Mucosa of descending colon (tissue), 3 donors: ENCODE measurements around the gene ZNF44. TPM values are rescaled to one million over a fixed set of nuclear protein-coding genes. Genes with fewer than 3 reads are reported as not detected.

ENCODE experiments used
- ATAC-seq: fragments of 200-7000 bp; cut with Tn5 transposase; one replicate; pipeline ENCODE4 v1.9.1; 2020; ENCODE audit warnings: mild to moderate bottlenecking, moderate library complexity
- DNase-seq, 3 donors: peaks; one replicate each; pipeline ENCODE4 v3.0.0-alpha.2; 2020
- H3K36me3 ChIP-seq: fragments of 200-600 bp; one replicate; pipeline ENCODE4 v1.8.0; 2021; ENCODE audit warnings: low read depth, mild to moderate bottlenecking
- H3K4me1 ChIP-seq: fragments of 200-600 bp; one replicate; pipeline ENCODE4 v1.8.0; 2021; ENCODE audit warnings: low read depth, mild to moderate bottlenecking
- H3K4me3 ChIP-seq: fragments of 200-600 bp; one replicate; pipeline ENCODE4 v1.8.0; 2021; ENCODE audit warnings: mild to moderate bottlenecking
- H3K9me3 ChIP-seq: fragments of 200-600 bp; one replicate; pipeline ENCODE4 v1.8.0; 2021; ENCODE audit warnings: mild to moderate bottlenecking
- CTCF ChIP-seq: fragments of 200-600 bp; IDR thresholded peaks from one replicate; pipeline ENCODE4 v1.8.0; 2022; ENCODE audit warnings: antibody characterized with exemption, mild to moderate bottlenecking
- intact Hi-C, 2 donors: fragments of 100-400 bp; cut with DNase I in 1 of 2; cut with micrococcal nuclease in 1 of 2; formaldehyde crosslinking; loops; one replicate each; pipeline versions ENCODE4 v1.11.0 to v1.11.1; 2022; cut with DNase I, micrococcal nuclease
- total RNA-seq, 3 donors: library from RNA; stranded (reverse); fragmentation: NEBNext Ultra II Directional in 2 of 3; extraction: Animal tissue kit (Norgen Biotek cat#: 25700) in 2 of 3; gene quantifications; one replicate each; pipeline versions ENCODE4 v1.2.1 to v1.2.4, GENCODE V29; 2021 to 2023
- donor health status: DM: no; HTN: no; CAD: no; lungs with moderate emphysema.
- donor health status: DM: no; HTN: no; CAD: no.
- donor health status: DM: no; HTN: yes; CAD: no.

The ZNF44 gene
- total RNA-seq, 3 donors from 2014 or later: 17.8 to 22.8 (median 21.7) TPM

GRCh38 chr19:12260861-12261260 lies 33.8 kb downstream of the ZNF44 start:
- intact Hi-C loops: no loop called here
- ATAC-seq (no peak), DNase-seq (no peak)
- Histone ChIP-seq H3K4me3 (no peak overlapping the region), H3K4me1 (no peaks in the 10 kb centered on the region), H3K36me3 (no peaks in the 10 kb centered on the region), H3K9me3 (peaks cover 42% of the 10 kb centered on the region)
- TF ChIP-seq CTCF: no peak

GRCh38 chr19:12260236-12260635 lies 34.4 kb downstream of the ZNF44 start:
- Histone ChIP-seq H3K36me3 (no peaks in the 10 kb centered on the region), H3K4me1 (no peaks in the 10 kb centered on the region), H3K4me3 (no peak overlapping the region), H3K9me3 (peaks cover 40% of the 10 kb centered on the region)
- no peak for DNase-seq
- intact Hi-C loops: no loop called here
- TF ChIP-seq CTCF: no peak
- ATAC-seq: no peak

- TF ChIP-seq CTCF: no peak
- H3K9me3 ChIP-seq: peaks cover 53% of the 10 kb centered on the region
- H3K4me1 ChIP-seq: no peaks in the 10 kb centered on the region
- no peaks in the 10 kb centered on the region for H3K36me3 ChIP-seq
- DNase-seq: no peak
- intact Hi-C loops: no loop called here
- no peak overlapping the region for H3K4me3 ChIP-seq
- no peak for ATAC-seq
Observed at GRCh38 chr19:12255372-12255771, 39.3 kb downstream of the ZNF44 start.

GRCh38 chr19:12247644-12248222 lies 47.0 kb downstream of the ZNF44 start:
- no peak for TF ChIP-seq CTCF
- no peak for ATAC-seq
- Histone ChIP-seq H3K4me3 (no peak overlapping the region), H3K9me3 (peaks cover 91% of the 10 kb centered on the region), H3K4me1 (no peaks in the 10 kb centered on the region), H3K36me3 (peaks cover 8% of the 10 kb centered on the region)
- DNase-seq: no peak
- intact Hi-C loops: no loop called here

- peaks cover 62% of the 10 kb centered on the region for H3K9me3 ChIP-seq
- H3K4me3 ChIP-seq: no peak overlapping the region
- intact Hi-C loops: no loop called here
- H3K4me1 ChIP-seq: no peaks in the 10 kb centered on the region
- no peak for TF ChIP-seq CTCF
- DNase-seq (no peak), ATAC-seq (no peak)
- peaks cover 8% of the 10 kb centered on the region for H3K36me3 ChIP-seq
Observed at GRCh38 chr19:12244370-12244769, 50.3 kb downstream of the ZNF44 start.
